ENCODE measurements around the gene FAM228A. TPM values are rescaled to one million over a fixed set of nuclear protein-coding genes. Genes with fewer than 3 reads are reported as not detected.
"Not testable (repeated sequence)": the region's sequence is repeated elsewhere in the genome, so short reads cannot be mapped to it uniquely, and the experiment has no call there.

FAM228A gene
- 0.27 TPM for total RNA-seq

- DNase-seq (ENCODE audit: low read depth in 2 of 3, low spot score in 2 of 3): no peak
Observed at GRCh38 chr2:24174851-24175277, at the start of gene FAM228A. Gene FAM228A (plus strand): TSS chr2:24175053. CDS start chr2:24175481, 428 bp downstream.

GRCh38 chr2:24125956-24126355 is 48.9 kb upstream of the FAM228A start:
- no peak for DNase-seq (ENCODE audit: low read depth in 2 of 3, low spot score in 2 of 3)

- no peak for DNase-seq (ENCODE audit: low read depth in 2 of 3, low spot score in 2 of 3)
Observed at GRCh38 chr2:24132543-24132942, 42.3 kb upstream of the FAM228A start.

GRCh38 chr2:24140305-24140704 is 34.5 kb upstream of the FAM228A start:
- DNase-seq (ENCODE audit: low read depth in 2 of 3, low spot score in 2 of 3): not testable (repeated sequence)

- peak in 1 of 3 donors; percentile 9 for DNase-seq (ENCODE audit: low read depth in 2 of 3, low spot score in 2 of 3)
Observed at GRCh38 chr2:24147364-24147763, 27.5 kb upstream of the FAM228A start.

GRCh38 chr2:24152413-24153197 is 22.2 kb upstream of the FAM228A start:
- DNase-seq (ENCODE audit: low read depth in 2 of 3, low spot score in 2 of 3): no peak

GRCh38 chr2:24153478-24153877 is 21.4 kb upstream of the FAM228A start:
- no peak for DNase-seq (ENCODE audit: low read depth in 2 of 3, low spot score in 2 of 3)

- DNase-seq (ENCODE audit: low read depth in 2 of 3, low spot score in 2 of 3): no peak
Observed at GRCh38 chr2:24158131-24158530, 16.7 kb upstream of the FAM228A start.

- no peak for DNase-seq (ENCODE audit: low read depth in 2 of 3, low spot score in 2 of 3)
Observed at GRCh38 chr2:24159708-24160107, 15.1 kb upstream of the FAM228A start.

- DNase-seq (ENCODE audit: low read depth in 2 of 3, low spot score in 2 of 3): no peak
Observed at GRCh38 chr2:24160761-24161160, 14.1 kb upstream of the FAM228A start.

GRCh38 chr2:24162494-24162893 is 12.4 kb upstream of the FAM228A start:
- no peak for DNase-seq (ENCODE audit: low read depth in 2 of 3, low spot score in 2 of 3)

- DNase-seq (ENCODE audit: low read depth in 2 of 3, low spot score in 2 of 3): no peak
Observed at GRCh38 chr2:24163186-24163585, 11.7 kb upstream of the FAM228A start.

- no peak for DNase-seq (ENCODE audit: low read depth in 2 of 3, low spot score in 2 of 3)
Observed at GRCh38 chr2:24163601-24164000, 11.3 kb upstream of the FAM228A start.

GRCh38 chr2:24164416-24164973 is 10.4 kb upstream of the FAM228A start:
- DNase-seq (ENCODE audit: low read depth in 2 of 3, low spot score in 2 of 3): peak in 2 of 3 donors; percentile 46 to 49

GRCh38 chr2:24169023-24169422 is 5.8 kb upstream of the FAM228A start:
- no peak for DNase-seq (ENCODE audit: low read depth in 2 of 3, low spot score in 2 of 3)

GRCh38 chr2:24175631-24176187 is 856 bp downstream of the FAM228A start:
- DNase-seq (ENCODE audit: low read depth in 2 of 3, low spot score in 2 of 3): no peak

- no peak for DNase-seq (ENCODE audit: low read depth in 2 of 3, low spot score in 2 of 3)
Observed at GRCh38 chr2:24176326-24176725, 1.5 kb downstream of the FAM228A start.

- no peak for DNase-seq (ENCODE audit: low read depth in 2 of 3, low spot score in 2 of 3)
Observed at GRCh38 chr2:24179683-24180082, 4.8 kb downstream of the FAM228A start.

- no peak for DNase-seq (ENCODE audit: low read depth in 2 of 3, low spot score in 2 of 3)
Observed at GRCh38 chr2:24181849-24182248, 7.0 kb downstream of the FAM228A start.

GRCh38 chr2:24182507-24182906 is 7.7 kb downstream of the FAM228A start:
- no peak for DNase-seq (ENCODE audit: low read depth in 2 of 3, low spot score in 2 of 3)

GRCh38 chr2:24183366-24184069 is 8.7 kb downstream of the FAM228A start:
- DNase-seq (ENCODE audit: low read depth in 2 of 3, low spot score in 2 of 3): no peak

All from hematopoietic multipotent progenitor cell (in vitro differentiated cells).